AG09309 (cell line): ENCODE data around the gene NXPH4.

Experiments
- DNase-seq: peaks from one replicate; pipeline ENCODE4 v3.0.0-alpha.2; 2010; ENCODE audit warnings: low read depth
- H3K4me3 ChIP-seq: 2 replicates; pipeline ENCODE4 v1.5.1; 2011; ENCODE audit warnings: mild to moderate bottlenecking, low read depth, low read length, moderate library complexity; ENCODE audit not compliant: control insufficient read depth
- CTCF ChIP-seq: IDR thresholded peaks from 2 replicates; pipeline ENCODE4 v1.5.1; 2011; ENCODE audit warnings: mild to moderate bottlenecking, low read depth, low read length, inconsistent platforms; ENCODE audit not compliant: insufficient read depth, control insufficient read depth; ENCODE audit errors: missing control alignments

Gene NXPH4

GRCh38 chr12:57250956-57251355 lies 34.4 kb downstream of the NXPH4 start, which contains the start of gene STAC3:
Gene STAC3, minus strand, starts transcription at chr12:57251187. Its CDS starts 1,551 bp downstream, at chr12:57249636.
- no peak for TF ChIP-seq CTCF
- no peak for DNase-seq
- no peak within 1 kb of the TSS for H3K4me3 ChIP-seq

GRCh38 chr12:57254506-57255280 lies 38.1 kb downstream of the NXPH4 start:
- no peak for DNase-seq
- H3K4me3 ChIP-seq, result no peak overlapping the region
- TF ChIP-seq CTCF, result no peak

GRCh38 chr12:57255916-57256315 lies 39.3 kb downstream of the NXPH4 start:
- H3K4me3 ChIP-seq, result no peak overlapping the region
- DNase-seq, result no peak
- TF ChIP-seq CTCF, result no peak

GRCh38 chr12:57258977-57259970 lies 42.7 kb downstream of the NXPH4 start:
- no peak for DNase-seq
- TF ChIP-seq CTCF, result no peak
- no peak overlapping the region for H3K4me3 ChIP-seq

- no peak for TF ChIP-seq CTCF
- DNase-seq, result no peak
- no peak overlapping the region for H3K4me3 ChIP-seq
Measured at GRCh38 chr12:57260366-57260765, 43.8 kb downstream of the NXPH4 start.

GRCh38 chr12:57261428-57261865 lies 44.9 kb downstream of the NXPH4 start:
- no peak overlapping the region for H3K4me3 ChIP-seq
- DNase-seq, result no peak
- TF ChIP-seq CTCF, result no peak
